Chondrocyte (in vitro differentiated cells): ENCODE data around the gene EPHB6. TPM values are rescaled to one million over a fixed set of nuclear protein-coding genes. Genes with fewer than 3 reads are reported as not detected.
A peak's percentile ranks its signal among the peaks of the same experiment; 100 is the strongest.

ENCODE experiments used
- DNase-seq: peaks from one replicate; pipeline ENCODE4 v3.0.0; 2021; ENCODE audit warnings: mixed read lengths, low spot score
- H3K27ac Mint-ChIP-seq: one replicate; pipeline ENCODE4 v1.8.0; 2021; ENCODE audit warnings: mild to moderate bottlenecking, moderate library complexity, mixed read lengths; ENCODE audit not compliant: unreplicated experiment
- H3K27me3 Mint-ChIP-seq: 2 replicates; pipeline ENCODE4 v1.8.0; 2021; ENCODE audit warnings: low read depth, mixed read lengths
- H3K36me3 Mint-ChIP-seq: 2 replicates; pipeline ENCODE4 v1.8.0; 2021; ENCODE audit warnings: low read depth, mixed read lengths
- H3K4me1 Mint-ChIP-seq: 2 replicates; pipeline ENCODE4 v1.8.0; 2021; ENCODE audit warnings: low read depth, mild to moderate bottlenecking, mixed read lengths
- H3K4me3 Mint-ChIP-seq: one replicate; pipeline ENCODE4 v1.8.0; 2021; ENCODE audit warnings: mild to moderate bottlenecking, moderate library complexity, mixed read lengths; ENCODE audit not compliant: unreplicated experiment
- H3K9me3 Mint-ChIP-seq: 2 replicates; pipeline ENCODE4 v1.8.0; 2021; ENCODE audit warnings: low read depth, mixed read lengths
- total RNA-seq: library from RNA; stranded (reverse); gene quantifications from 3 replicates; pipeline ENCODE4 v1.2.1, GENCODE V29; 2021
- TF ChIP-seq, protein P1 (sequence below): fragments of 200-600 bp; sonication (generic); IDR thresholded peaks from 2 replicates; pipeline ENCODE4 v1.5.0; 2021; ENCODE audit warnings: antibody characterized with exemption, mild to moderate bottlenecking, moderate library complexity

EPHB6 gene
- total RNA-seq, 1 donor from 2014 or later = 0.22 TPM

DNA sequence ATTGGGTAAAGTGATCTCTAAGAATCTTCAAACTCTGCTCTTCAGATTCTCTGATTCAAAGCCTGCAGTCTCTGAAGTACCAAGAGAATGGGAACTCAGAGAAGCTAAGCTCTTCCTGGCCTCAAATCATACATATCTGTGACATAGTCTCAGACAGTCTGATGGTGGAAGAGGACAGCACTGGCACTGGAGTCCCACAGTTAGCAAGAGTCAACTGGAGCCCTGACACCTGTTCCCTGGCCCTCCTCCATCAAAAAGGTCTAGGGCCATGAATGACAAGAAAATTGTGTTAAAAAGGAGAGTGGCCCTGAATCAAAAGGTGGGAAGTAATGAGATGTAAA lies 46.4 kb upstream of the EPHB6 start:
- Mint-ChIP-seq H3K36me3 (no peaks in the 10 kb centered on the region), H3K4me1 (no peaks in the 10 kb centered on the region), H3K27me3 (peaks cover 49% of the 10 kb centered on the region), H3K4me3 (no peak overlapping the region), H3K27ac (no peak overlapping the region), H3K9me3 (peaks cover 3% of the 10 kb centered on the region)
- no peak for DNase-seq
- TF ChIP-seq, protein P1, sequence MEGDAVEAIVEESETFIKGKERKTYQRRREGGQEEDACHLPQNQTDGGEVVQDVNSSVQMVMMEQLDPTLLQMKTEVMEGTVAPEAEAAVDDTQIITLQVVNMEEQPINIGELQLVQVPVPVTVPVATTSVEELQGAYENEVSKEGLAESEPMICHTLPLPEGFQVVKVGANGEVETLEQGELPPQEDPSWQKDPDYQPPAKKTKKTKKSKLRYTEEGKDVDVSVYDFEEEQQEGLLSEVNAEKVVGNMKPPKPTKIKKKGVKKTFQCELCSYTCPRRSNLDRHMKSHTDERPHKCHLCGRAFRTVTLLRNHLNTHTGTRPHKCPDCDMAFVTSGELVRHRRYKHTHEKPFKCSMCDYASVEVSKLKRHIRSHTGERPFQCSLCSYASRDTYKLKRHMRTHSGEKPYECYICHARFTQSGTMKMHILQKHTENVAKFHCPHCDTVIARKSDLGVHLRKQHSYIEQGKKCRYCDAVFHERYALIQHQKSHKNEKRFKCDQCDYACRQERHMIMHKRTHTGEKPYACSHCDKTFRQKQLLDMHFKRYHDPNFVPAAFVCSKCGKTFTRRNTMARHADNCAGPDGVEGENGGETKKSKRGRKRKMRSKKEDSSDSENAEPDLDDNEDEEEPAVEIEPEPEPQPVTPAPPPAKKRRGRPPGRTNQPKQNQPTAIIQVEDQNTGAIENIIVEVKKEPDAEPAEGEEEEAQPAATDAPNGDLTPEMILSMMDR = no peak

DNA sequence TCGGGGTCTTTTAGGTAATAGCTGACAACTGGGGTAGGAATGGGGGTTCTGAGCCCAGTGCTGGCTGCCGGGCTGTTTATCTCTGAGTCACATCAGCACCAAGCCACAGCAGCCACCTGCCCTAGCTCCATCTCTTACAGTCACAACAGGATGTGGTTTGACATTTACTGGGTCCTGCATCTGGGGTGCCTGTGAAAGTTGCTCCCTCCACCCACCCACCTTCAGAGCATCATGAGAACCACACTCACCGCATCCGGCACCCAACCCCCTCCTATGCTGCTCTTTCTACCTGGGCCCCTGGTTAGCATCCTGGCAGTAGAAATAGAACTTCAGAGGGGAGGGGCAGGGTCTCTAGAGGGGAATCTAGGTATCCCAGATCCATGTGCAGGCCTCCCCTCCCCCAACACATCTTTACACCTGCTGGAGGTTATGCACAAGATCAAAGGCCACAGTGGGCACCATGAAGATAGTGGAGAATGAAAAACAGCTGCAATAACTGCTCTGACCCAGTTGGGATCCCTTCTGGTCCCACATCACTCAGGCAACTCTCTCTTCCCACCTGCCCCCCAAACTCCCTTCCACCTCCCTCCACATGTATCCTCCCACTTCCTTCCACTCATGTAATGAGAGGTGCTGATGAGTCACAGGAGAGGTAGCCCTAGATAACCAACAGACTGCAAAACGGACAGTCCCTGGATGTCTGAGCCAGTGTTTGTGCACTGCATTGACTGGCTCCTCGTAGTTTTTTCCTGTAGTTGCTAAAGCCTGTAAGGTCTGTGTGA lies 45.9 kb upstream of the EPHB6 start:
- Mint-ChIP-seq H3K36me3 (no peaks in the 10 kb centered on the region), H3K4me3 (no peak overlapping the region), H3K27me3 (peaks cover 47% of the 10 kb centered on the region), H3K27ac (no peak overlapping the region), H3K9me3 (peaks cover 3% of the 10 kb centered on the region), H3K4me1 (no peaks in the 10 kb centered on the region)
- DNase-seq = no peak
- TF ChIP-seq, protein P1 = no peak

DNA sequence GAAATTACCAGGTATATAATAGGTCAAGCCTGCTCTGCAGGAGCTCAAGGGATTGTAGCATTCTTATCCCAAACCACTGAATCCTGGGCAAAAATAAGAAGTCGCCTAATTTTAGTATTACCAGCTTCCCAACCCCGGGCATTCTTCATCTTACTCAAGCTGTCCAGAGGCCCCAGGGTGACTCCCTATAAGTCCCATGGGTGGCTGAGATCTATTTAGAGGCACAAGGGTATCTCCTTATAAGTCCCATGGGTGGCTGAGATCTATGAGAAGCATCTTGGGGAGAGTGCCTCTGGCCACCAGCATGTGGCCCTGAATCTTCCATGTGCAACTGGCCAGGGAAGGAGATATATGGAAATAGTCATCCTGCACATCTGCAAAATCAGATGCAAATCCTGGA lies 45.2 kb upstream of the EPHB6 start:
- TF ChIP-seq, protein P1 = no peak
- no peak overlapping the region for H3K27ac Mint-ChIP-seq
- H3K4me1 Mint-ChIP-seq = no peaks in the 10 kb centered on the region
- H3K4me3 Mint-ChIP-seq = no peak overlapping the region
- H3K9me3 Mint-ChIP-seq = peaks cover 3% of the 10 kb centered on the region
- DNase-seq = no peak
- no peaks in the 10 kb centered on the region for H3K36me3 Mint-ChIP-seq
- peaks cover 50% of the 10 kb centered on the region for H3K27me3 Mint-ChIP-seq

DNA sequence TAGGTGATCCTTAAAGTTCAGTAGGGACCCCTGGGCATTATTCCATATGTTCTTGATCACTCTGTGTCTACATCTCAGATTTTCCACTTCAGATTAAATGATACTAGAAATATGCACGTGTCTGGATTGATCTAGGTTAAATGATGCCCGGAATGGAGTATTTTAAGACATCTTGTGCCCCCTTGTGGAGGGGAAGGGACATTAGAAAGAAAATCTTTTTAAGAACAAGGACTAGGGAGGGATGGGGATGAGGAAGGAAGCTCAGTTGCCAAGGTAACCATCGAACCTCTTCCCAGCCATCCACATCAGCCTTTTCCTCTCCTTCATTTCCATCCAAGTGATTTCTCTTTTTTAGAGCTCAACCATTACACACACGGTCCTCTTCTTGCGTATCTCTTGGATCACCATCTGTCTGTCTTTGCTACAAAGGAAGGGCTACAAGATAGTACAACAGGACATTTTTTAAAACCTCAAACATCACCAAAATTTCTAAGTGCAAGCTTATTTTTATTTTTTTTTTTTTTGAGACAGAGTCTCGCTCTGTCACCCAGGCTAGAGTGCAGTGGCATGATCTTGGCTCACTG lies 43.6 kb upstream of the EPHB6 start:
- TF ChIP-seq, protein P1 = peak; percentile 84
- no peak overlapping the region for H3K4me3 Mint-ChIP-seq
- no peaks in the 10 kb centered on the region for H3K4me1 Mint-ChIP-seq
- peaks cover 56% of the 10 kb centered on the region for H3K27me3 Mint-ChIP-seq
- no peak for DNase-seq
- peaks cover 3% of the 10 kb centered on the region for H3K9me3 Mint-ChIP-seq
- H3K36me3 Mint-ChIP-seq = no peaks in the 10 kb centered on the region
- H3K27ac Mint-ChIP-seq = no peak overlapping the region

DNA sequence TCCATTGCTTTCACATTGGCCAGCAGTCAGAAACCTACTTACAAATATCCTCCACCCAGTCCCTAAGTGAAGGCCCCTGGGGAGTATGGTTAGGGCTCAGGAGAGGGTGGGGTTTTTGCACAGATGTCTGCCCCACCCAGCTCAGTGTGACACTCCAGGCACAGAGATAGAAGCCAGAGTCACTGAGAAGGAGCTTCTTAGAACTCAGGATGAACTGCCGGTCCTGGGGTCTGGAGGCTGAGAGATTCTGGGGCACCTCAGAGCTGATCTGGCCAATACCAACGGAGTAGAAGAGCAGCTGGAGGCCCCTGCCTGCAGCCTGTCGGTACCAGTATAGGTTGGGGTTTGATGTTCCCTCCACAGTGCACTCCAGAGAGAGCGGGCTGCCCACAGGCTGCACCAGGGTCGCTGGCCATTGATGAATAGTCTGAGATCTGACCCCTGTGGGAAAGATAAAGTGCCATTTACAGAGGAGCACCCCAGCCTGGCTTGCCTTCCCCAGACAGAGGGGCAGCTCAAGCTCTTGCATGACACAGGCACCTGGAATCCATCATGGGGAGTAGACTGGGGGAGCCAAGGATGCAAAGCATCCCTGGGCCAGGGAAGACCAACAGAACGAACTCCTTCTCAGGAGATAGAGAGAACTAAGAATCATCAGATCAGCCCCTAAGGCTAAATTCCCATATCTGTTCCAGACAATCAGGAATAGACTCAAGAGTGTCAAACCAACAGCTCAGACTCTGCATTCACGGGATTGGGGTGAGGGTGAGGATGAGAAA lies 42.2 kb upstream of the EPHB6 start:
- DNase-seq = no peak
- Mint-ChIP-seq H3K27me3 (peaks cover 57% of the 10 kb centered on the region), H3K36me3 (no peaks in the 10 kb centered on the region), H3K27ac (no peak overlapping the region), H3K4me3 (no peak overlapping the region), H3K9me3 (peaks cover 3% of the 10 kb centered on the region), H3K4me1 (no peaks in the 10 kb centered on the region)
- TF ChIP-seq, protein P1 = no peak
